ENCODE data around the gene PPP1R26.

DNA sequence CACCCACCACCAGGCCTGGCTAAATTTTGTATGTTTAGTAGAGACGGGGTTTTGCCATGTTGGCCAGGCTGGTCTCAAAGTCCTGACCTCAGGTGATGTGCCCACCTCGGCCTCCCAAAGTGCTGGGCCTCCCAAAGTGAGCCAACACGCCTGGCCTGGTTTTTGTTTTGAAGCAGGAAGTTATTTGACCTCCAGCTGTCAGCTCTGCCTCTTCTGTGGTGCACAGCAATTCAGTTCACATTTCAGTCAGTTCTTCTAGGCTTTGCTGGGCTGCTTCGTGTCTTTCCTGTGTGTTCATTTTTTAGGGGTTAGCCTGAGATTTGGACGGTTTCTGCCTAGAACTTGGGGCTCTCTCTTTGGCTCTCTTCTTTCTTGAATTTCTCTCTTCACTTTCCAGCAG is 50.6 kb downstream of the PPP1R26 start:
- TF ChIP-seq, protein P1, sequence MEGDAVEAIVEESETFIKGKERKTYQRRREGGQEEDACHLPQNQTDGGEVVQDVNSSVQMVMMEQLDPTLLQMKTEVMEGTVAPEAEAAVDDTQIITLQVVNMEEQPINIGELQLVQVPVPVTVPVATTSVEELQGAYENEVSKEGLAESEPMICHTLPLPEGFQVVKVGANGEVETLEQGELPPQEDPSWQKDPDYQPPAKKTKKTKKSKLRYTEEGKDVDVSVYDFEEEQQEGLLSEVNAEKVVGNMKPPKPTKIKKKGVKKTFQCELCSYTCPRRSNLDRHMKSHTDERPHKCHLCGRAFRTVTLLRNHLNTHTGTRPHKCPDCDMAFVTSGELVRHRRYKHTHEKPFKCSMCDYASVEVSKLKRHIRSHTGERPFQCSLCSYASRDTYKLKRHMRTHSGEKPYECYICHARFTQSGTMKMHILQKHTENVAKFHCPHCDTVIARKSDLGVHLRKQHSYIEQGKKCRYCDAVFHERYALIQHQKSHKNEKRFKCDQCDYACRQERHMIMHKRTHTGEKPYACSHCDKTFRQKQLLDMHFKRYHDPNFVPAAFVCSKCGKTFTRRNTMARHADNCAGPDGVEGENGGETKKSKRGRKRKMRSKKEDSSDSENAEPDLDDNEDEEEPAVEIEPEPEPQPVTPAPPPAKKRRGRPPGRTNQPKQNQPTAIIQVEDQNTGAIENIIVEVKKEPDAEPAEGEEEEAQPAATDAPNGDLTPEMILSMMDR (IDR thresholded peaks at IDR 0.05; ENCODE audit: low read depth, low read length), result no peak
- no peak for TF ChIP-seq MYC (IDR thresholded peaks at IDR 0.05; ENCODE audit: low read depth, low read length)

Data from NB4 (cell line).